ENCODE data around the gene AP3S2.
"Not testable (repeated sequence)": the region's sequence is repeated elsewhere in the genome, so short reads cannot be mapped to it uniquely, and the experiment has no call there.

AP3S2 gene

DNA sequence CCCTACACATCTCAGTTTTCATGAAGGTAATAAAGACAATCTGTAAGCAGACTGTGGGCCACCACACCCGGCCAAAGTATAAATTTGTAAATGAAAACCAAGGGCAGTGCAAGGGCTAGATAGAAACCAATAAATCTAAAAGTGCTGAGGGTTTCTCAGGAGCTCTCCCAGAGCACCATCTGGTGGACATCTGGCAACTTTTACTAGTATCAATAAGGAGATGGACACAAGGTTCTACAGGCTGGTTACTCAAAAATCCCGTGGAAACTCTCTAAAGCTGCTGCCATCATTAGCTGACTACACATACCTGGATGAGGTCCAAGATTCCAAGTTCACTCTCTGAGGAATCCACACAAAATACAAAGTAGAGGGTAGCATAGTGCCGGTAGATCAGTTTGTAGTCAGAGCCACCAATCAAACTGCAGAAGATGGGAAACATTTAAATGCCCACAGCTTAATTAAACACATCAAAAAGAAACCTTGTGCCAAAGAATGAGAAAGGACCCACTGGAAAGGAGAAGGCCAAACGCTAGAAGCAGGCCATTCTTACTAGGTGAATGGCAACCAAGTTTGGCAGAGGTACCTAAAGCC, 5.5 kb downstream of the AP3S2 start:
- Histone ChIP-seq H3K4me1 (no peaks in the 10 kb centered on the region), H3K4me3 (ENCODE audit: low read depth, low read length) (no peak overlapping the region), H3K9me3 (no peaks in the 10 kb centered on the region), H3K36me3 (peaks cover 24% of the 10 kb centered on the region), H3K27me3 (no peaks in the 10 kb centered on the region)
- peak; percentile 65 for TF ChIP-seq CTCF (IDR thresholded peaks at IDR 0.05; ENCODE audit: low read depth, low read length)
- DNase-seq: peak; percentile 31

GRCh38 chr15:89885611-89886010, 8.2 kb downstream of the AP3S2 start:
- Histone ChIP-seq H3K27me3 (no peaks in the 10 kb centered on the region), H3K9me3 (no peaks in the 10 kb centered on the region), H3K4me3 (ENCODE audit: low read depth, low read length) (no peak overlapping the region), H3K36me3 (peaks cover 24% of the 10 kb centered on the region), H3K4me1 (no peaks in the 10 kb centered on the region)
- no peak for DNase-seq
- TF ChIP-seq CTCF (IDR thresholded peaks at IDR 0.05; ENCODE audit: low read depth, low read length): no peak

DNA sequence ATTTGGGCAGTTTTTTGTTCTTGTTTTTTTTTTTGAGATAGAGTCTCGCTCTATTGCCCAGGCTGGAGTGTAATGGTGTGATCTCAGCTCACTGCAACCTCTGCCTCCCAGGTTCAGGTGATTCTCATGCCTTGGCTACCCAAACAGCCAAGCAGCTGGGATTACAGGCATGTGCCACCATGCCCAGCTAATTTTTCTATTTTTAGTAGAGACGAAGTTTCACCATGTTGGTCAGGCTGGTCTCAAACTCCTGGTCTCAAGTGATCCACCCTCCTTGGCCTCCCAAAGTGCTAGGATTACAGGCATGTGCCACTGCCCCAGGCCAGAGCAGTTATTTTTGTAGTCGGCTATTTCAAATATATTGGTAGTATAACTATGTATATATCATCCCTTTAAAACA, 8.6 kb downstream of the AP3S2 start:
- H3K36me3 ChIP-seq: peaks cover 24% of the 10 kb centered on the region
- DNase-seq; H3K9me3 ChIP-seq; H3K4me3 ChIP-seq (ENCODE audit: low read depth, low read length); H3K4me1 ChIP-seq; H3K27me3 ChIP-seq: not testable (repeated sequence)

DNA sequence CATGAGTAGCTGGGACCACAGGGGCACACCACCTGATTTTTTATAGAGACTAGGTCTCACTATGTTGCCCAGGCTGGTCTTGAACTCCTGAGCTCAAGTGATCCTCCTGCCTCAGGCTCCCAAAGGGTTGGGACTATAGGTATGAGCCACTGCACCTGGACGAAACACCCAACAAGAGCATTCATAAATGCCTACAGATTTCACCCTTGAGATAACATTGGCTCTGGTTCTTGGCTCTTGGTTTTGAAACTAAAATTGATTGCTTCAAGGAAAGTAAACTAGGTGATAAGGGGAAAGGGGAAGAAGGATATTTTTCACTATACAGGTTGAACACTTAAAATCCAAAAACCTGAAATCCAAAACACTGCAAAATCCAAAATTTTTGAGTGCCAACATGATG, 10.3 kb downstream of the AP3S2 start:
- Histone ChIP-seq H3K27me3 (no peaks in the 10 kb centered on the region), H3K9me3 (no peaks in the 10 kb centered on the region), H3K4me3 (ENCODE audit: low read depth, low read length) (no peak overlapping the region), H3K4me1 (no peaks in the 10 kb centered on the region), H3K36me3 (peaks cover 24% of the 10 kb centered on the region)
- no peak for DNase-seq
- no peak for TF ChIP-seq CTCF (IDR thresholded peaks at IDR 0.05; ENCODE audit: low read depth, low read length)

GRCh38 chr15:89880727-89881126, 13.1 kb downstream of the AP3S2 start:
- TF ChIP-seq CTCF (IDR thresholded peaks at IDR 0.05; ENCODE audit: low read depth, low read length): no peak
- Histone ChIP-seq H3K9me3 (no peaks in the 10 kb centered on the region), H3K36me3 (peaks cover 3% of the 10 kb centered on the region), H3K4me1 (no peaks in the 10 kb centered on the region), H3K27me3 (no peaks in the 10 kb centered on the region), H3K4me3 (ENCODE audit: low read depth, low read length) (no peak overlapping the region)
- no peak for DNase-seq

GRCh38 chr15:89878323-89878722, 15.5 kb downstream of the AP3S2 start:
- Histone ChIP-seq H3K9me3 (no peaks in the 10 kb centered on the region), H3K4me3 (ENCODE audit: low read depth, low read length) (no peak overlapping the region), H3K36me3 (no peaks in the 10 kb centered on the region; the same call in none of the 2 replicates), H3K4me1 (no peaks in the 10 kb centered on the region), H3K27me3 (no peaks in the 10 kb centered on the region)
- no peak for DNase-seq
- TF ChIP-seq CTCF (IDR thresholded peaks at IDR 0.05; ENCODE audit: low read depth, low read length): no peak

- Histone ChIP-seq H3K4me3 (ENCODE audit: low read depth, low read length) (no peak overlapping the region), H3K36me3 (peaks cover 4% of the 10 kb centered on the region), H3K9me3 (no peaks in the 10 kb centered on the region), H3K27me3 (no peaks in the 10 kb centered on the region), H3K4me1 (no peaks in the 10 kb centered on the region)
- no peak for DNase-seq
- no peak for TF ChIP-seq CTCF (IDR thresholded peaks at IDR 0.05; ENCODE audit: low read depth, low read length)
These were observed 16.7 kb downstream of the AP3S2 start for GRCh38 chr15:89877083-89877425.

Measured in BE2C (cell line).